ENCODE data around the gene PTBP2. TPM values are rescaled to one million over a fixed set of nuclear protein-coding genes. Genes with fewer than 3 reads are reported as not detected.

Gene PTBP2
- total and polyA plus RNA-seq, 2 experiments from 2014 or later, result 8.3 to 9.6 TPM

- Histone ChIP-seq H3K4me3 (no peak overlapping the region), H2AFZ (no peak overlapping the region), H3K27me3 (replicated peaks; ENCODE audit: insufficient read depth) (no peaks in the 10 kb centered on the region), H3K9me3 (ENCODE audit: low read depth) (no peaks in the 10 kb centered on the region), H3K4me2 (ENCODE audit: unreplicated experiment) (no peak overlapping the region), H3F3A (ENCODE audit: insufficient read depth) (peaks cover 9% of the 10 kb centered on the region; the same call in 1 of the 2 replicates), H3K36me3 (ENCODE audit: low read depth) (no peaks in the 10 kb centered on the region), H4K20me1 (ENCODE audit: insufficient read depth) (no peaks in the 10 kb centered on the region), H3K9ac (no peak overlapping the region), H3K27ac (no peak overlapping the region), H3K9me2 (ENCODE audit: insufficient read depth) (no peaks in the 10 kb centered on the region), H3K4me1 (ENCODE audit: insufficient read depth) (peaks cover 11% of the 10 kb centered on the region), H3K79me2 (ENCODE audit: insufficient read depth) (no peaks in the 10 kb centered on the region)
- in situ Hi-C loops (cut with MboI), result no loop called here
- WGBS, 2 experiments (ENCODE audit: low coverage in 1 of 2, low lambda C conversion rate in 2 of 2, missing lambda C conversion rate in 2 of 2), result 69 to 72% methylated on average over 3 of the region's 3 CpGs
- DNase-seq, result no peak
- TF ChIP-seq EZH2 (IDR thresholded peaks at IDR 0.05; ENCODE audit: insufficient read depth, poor library complexity, severe bottlenecking) (no peak), EZH2phosphoT487 (IDR thresholded peaks at IDR 0.05; ENCODE audit: insufficient read depth, low read depth) (no peak)
These were observed 14.6 kb upstream of the PTBP2 start for GRCh38 chr1:96707023-96707422.

- no peaks in the 10 kb centered on the region for H3K79me2 ChIP-seq (ENCODE audit: insufficient read depth)
- H4K20me1 ChIP-seq (ENCODE audit: insufficient read depth), result no peaks in the 10 kb centered on the region
- TF ChIP-seq EZH2 (IDR thresholded peaks at IDR 0.05; ENCODE audit: insufficient read depth, poor library complexity, severe bottlenecking), result no peak
- TF ChIP-seq EZH2phosphoT487 (IDR thresholded peaks at IDR 0.05; ENCODE audit: insufficient read depth, low read depth), result no peak
- in situ Hi-C loops (cut with MboI), result no loop called here
- H3K9ac ChIP-seq, result no peak overlapping the region
- no peaks in the 10 kb centered on the region for H3K27me3 ChIP-seq (replicated peaks; ENCODE audit: insufficient read depth)
- no peaks in the 10 kb centered on the region for H3K9me3 ChIP-seq (ENCODE audit: low read depth)
- no peak overlapping the region for H3K27ac ChIP-seq
- 82 to 88% methylated on average over 4 of the region's 4 CpGs for WGBS, 2 experiments (ENCODE audit: low coverage in 1 of 2, low lambda C conversion rate in 2 of 2, missing lambda C conversion rate in 2 of 2)
- DNase-seq, result no peak
- no peaks in the 10 kb centered on the region for H3K36me3 ChIP-seq (ENCODE audit: low read depth)
- no peaks in the 10 kb centered on the region for H3K9me2 ChIP-seq (ENCODE audit: insufficient read depth)
- no peak overlapping the region for H2AFZ ChIP-seq
- H3F3A ChIP-seq (ENCODE audit: insufficient read depth), result peaks cover 9% of the 10 kb centered on the region; the same call in 1 of the 2 replicates
- no peak overlapping the region for H3K4me3 ChIP-seq
- H3K4me1 ChIP-seq (ENCODE audit: insufficient read depth), result peaks cover 11% of the 10 kb centered on the region
- H3K4me2 ChIP-seq (ENCODE audit: unreplicated experiment), result no peak overlapping the region
These were observed 13.1 kb upstream of the PTBP2 start for GRCh38 chr1:96708482-96708881.

GRCh38 chr1:96710708-96711477 lies 10.7 kb upstream of the PTBP2 start:
- DNase-seq, result peak; percentile 66
- Histone ChIP-seq H2AFZ (no peak overlapping the region), H3K4me2 (ENCODE audit: unreplicated experiment) (peak overlapping the region; percentile 45)

DNA sequence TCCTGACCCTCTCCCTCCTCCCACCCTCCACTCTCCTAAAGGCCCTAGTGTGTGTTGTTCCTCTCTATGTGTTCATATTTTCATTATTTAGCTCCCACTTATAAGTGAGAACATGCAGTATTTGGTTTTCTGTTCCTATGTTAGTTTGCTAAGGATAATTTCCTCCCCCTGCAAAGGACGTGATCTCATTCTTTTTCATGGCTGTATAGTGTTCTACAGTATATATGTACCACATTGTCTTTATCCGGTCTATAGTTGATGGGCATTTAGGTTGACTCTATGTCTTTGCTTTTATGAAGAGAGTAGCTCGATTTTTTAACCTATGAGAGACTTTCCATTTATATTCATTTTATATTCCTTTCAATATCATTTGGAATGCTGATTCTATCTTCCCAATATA lies 7.9 kb upstream of the PTBP2 start:
- no peak overlapping the region for H3K4me3 ChIP-seq
- no peaks in the 10 kb centered on the region for H3K36me3 ChIP-seq (ENCODE audit: low read depth)
- no peak overlapping the region for H3K27ac ChIP-seq
- no peaks in the 10 kb centered on the region for H3K9me3 ChIP-seq (ENCODE audit: low read depth)
- DNase-seq, result no peak
- H3K4me1 ChIP-seq (ENCODE audit: insufficient read depth), result peaks cover 11% of the 10 kb centered on the region
- H2AFZ ChIP-seq, result no peak overlapping the region
- H3K27me3 ChIP-seq (replicated peaks; ENCODE audit: insufficient read depth), result no peaks in the 10 kb centered on the region
- no peak overlapping the region for H3K9ac ChIP-seq
- in situ Hi-C loops (cut with MboI), result no loop called here
- WGBS, 2 experiments (ENCODE audit: low coverage in 1 of 2, low lambda C conversion rate in 2 of 2, missing lambda C conversion rate in 2 of 2), result 69 to 73% methylated on average over 3 of the region's 3 CpGs
- H3K4me2 ChIP-seq (ENCODE audit: unreplicated experiment), result no peak overlapping the region
- TF ChIP-seq EZH2phosphoT487 (IDR thresholded peaks at IDR 0.05; ENCODE audit: insufficient read depth, low read depth) (no peak), EZH2 (IDR thresholded peaks at IDR 0.05; ENCODE audit: insufficient read depth, poor library complexity, severe bottlenecking) (no peak)
- H3K79me2 ChIP-seq (ENCODE audit: insufficient read depth), result no peaks in the 10 kb centered on the region
- H4K20me1 ChIP-seq (ENCODE audit: insufficient read depth), result no peaks in the 10 kb centered on the region
- H3K9me2 ChIP-seq (ENCODE audit: insufficient read depth), result no peaks in the 10 kb centered on the region
- peaks cover 9% of the 10 kb centered on the region; the same call in 1 of the 2 replicates for H3F3A ChIP-seq (ENCODE audit: insufficient read depth)

More at GRCh38 chr1:96710708-96711477, 10.7 kb upstream of the PTBP2 start:
- TF ChIP-seq EZH2 (IDR thresholded peaks at IDR 0.05; ENCODE audit: insufficient read depth, poor library complexity, severe bottlenecking) (no peak), EZH2phosphoT487 (IDR thresholded peaks at IDR 0.05; ENCODE audit: insufficient read depth, low read depth) (no peak)
- H3K9ac ChIP-seq, result no peak overlapping the region
- H3K4me1 ChIP-seq (ENCODE audit: insufficient read depth), result peaks cover 11% of the 10 kb centered on the region
- H3K9me2 ChIP-seq (ENCODE audit: insufficient read depth), result no peaks in the 10 kb centered on the region
- H3K36me3 ChIP-seq (ENCODE audit: low read depth), result no peaks in the 10 kb centered on the region
- 51 to 57% methylated on average over 4 of the region's 4 CpGs for WGBS, 2 experiments (ENCODE audit: low coverage in 1 of 2, low lambda C conversion rate in 2 of 2, missing lambda C conversion rate in 2 of 2)
- no peaks in the 10 kb centered on the region for H4K20me1 ChIP-seq (ENCODE audit: insufficient read depth)
- H3K79me2 ChIP-seq (ENCODE audit: insufficient read depth), result no peaks in the 10 kb centered on the region
- in situ Hi-C loops (cut with MboI), result no loop called here
- peaks cover 9% of the 10 kb centered on the region; the same call in 1 of the 2 replicates for H3F3A ChIP-seq (ENCODE audit: insufficient read depth)
- H3K27ac ChIP-seq, result peak overlapping the region; percentile 41
- no peak overlapping the region for H3K4me3 ChIP-seq
- no peaks in the 10 kb centered on the region for H3K27me3 ChIP-seq (replicated peaks; ENCODE audit: insufficient read depth)
- no peaks in the 10 kb centered on the region for H3K9me3 ChIP-seq (ENCODE audit: low read depth)

Measured in GM23248 (cell line).